HEK293 (cell line): ENCODE measurements around the gene CHD2.

ENCODE experiments used
- CTCF ChIP-seq: fragments of 450-650 bp; formaldehyde crosslinking; IDR thresholded peaks from 2 replicates; pipeline ENCODE4 v1.5.1; 2016; ENCODE audit warnings: missing biosample characterization, missing genetic modification characterization
- YY1 ChIP-seq: fragments of 450-650 bp; formaldehyde crosslinking; IDR thresholded peaks from 2 replicates; pipeline ENCODE4 v1.5.1; 2018; ENCODE audit warnings: missing biosample characterization, missing genetic modification characterization
- ZNF146 ChIP-seq: fragments of 450-650 bp; formaldehyde crosslinking; IDR thresholded peaks from 2 replicates; pipeline ENCODE4 v1.5.1; 2016; ENCODE audit warnings: missing biosample characterization, missing genetic modification characterization
- TF ChIP-seq, protein P1 (sequence below): fragments of 450-650 bp; formaldehyde crosslinking; optimal IDR thresholded peaks from 2 replicates; pipeline ENCODE3; 2016; ENCODE audit warnings: missing biosample characterization, mild to moderate bottlenecking, missing genetic modification characterization

DNA sequence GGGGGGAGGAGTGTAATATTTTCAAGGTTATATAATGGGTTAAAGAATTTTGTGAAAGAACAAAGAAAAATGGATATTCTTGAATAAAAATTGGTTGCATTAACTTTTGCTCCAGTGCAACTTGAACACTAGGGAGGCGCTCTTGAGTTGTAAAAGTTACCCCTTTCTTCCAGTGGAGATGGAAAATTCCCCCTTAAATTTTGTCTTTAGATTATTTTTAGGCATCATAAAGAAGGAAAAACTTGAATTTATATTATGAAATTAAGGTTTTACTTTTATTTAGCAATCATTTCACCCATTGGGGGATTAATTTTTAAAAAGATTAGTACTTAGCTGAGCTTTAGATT is 550 bp upstream of the CHD2 start:
- TF ChIP-seq ZNF146 (no peak), YY1 (tag by site-specific recombination) (no peak), CTCF (tag by site-specific recombination) (no peak)
- TF ChIP-seq, protein P1, sequence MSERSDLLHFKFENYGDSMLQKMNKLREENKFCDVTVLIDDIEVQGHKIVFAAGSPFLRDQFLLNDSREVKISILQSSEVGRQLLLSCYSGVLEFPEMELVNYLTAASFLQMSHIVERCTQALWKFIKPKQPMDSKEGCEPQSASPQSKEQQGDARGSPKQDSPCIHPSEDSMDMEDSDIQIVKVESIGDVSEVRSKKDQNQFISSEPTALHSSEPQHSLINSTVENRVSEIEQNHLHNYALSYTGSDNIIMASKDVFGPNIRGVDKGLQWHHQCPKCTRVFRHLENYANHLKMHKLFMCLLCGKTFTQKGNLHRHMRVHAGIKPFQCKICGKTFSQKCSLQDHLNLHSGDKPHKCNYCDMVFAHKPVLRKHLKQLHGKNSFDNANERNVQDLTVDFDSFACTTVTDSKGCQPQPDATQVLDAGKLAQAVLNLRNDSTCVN (tag by site-specific recombination) = no peak
